Measurements from ENCODE around the gene POLG2. TPM values are rescaled to one million over a fixed set of nuclear protein-coding genes. Genes with fewer than 3 reads are reported as not detected.

Gene POLG2
- polyA plus RNA-seq, 1 donor (not counting 4 experiments of a cell fraction or from before 2014, with no cell fraction given) = 14.0 TPM

GRCh38 chr17:64507413-64507782, 10.5 kb upstream of the POLG2 start:
- peaks cover 29% of the 10 kb centered on the region for H4K20me1 ChIP-seq (ENCODE audit: control insufficient read depth, extremely low read depth, insufficient read depth, low read length)

DNA sequence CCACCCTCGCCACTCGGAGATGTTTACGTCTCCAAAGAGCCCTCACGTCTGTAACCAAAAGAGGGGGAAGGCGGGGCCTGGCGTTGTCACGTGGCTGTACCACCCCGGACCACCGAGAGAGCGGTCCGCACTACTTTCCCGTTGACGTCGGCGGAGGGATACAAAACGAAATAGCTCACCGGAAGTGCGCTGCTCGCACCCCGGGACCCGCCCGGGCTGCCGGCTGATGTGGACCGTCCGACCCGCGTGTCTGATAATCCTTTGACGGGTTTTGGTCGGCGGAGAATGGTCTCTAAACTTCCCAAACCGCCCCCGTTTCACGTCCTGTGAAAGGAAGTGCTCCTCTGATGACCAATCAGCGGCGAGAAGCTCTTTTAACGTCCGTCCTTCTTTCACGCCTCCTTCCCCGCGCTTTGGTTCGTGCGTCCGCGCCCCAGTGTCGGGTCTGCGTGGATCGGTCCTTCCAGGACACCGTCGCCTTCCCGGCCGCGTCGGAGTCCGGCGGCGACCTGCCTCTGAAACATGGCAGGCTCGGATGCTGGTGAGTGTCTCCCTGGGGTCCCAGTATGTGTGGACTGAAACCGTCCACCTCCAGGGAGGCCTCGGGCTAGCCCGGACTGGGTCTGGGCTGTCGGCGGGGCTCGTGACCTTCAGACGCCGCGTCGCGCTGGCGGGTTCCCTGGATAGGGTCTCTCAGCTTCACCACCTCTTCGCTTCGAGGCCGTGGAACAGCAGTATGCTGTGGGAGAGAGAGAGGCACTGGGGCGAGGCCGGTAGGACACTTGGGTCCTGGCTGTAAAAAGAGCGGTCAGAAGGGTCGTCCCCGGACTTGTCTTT, 9.9 kb upstream of the POLG2 start, which contains the start of gene CEP95:
TSS of gene CEP95 (plus strand) at position 402 of the 837 bp plus-strand sequence. CDS start at position 523, 121 bp downstream.
- Histone ChIP-seq H3K27me3 (ENCODE audit: control insufficient read depth, extremely low read depth, insufficient read depth, low read length) (no peaks in the 10 kb centered on the region), H3K4me2 (ENCODE audit: control insufficient read depth, extremely low read depth, insufficient read depth, low read depth, low read length) (peak within 1 kb of the TSS; percentile 87), H3K9me1 (ENCODE audit: control insufficient read depth, extremely low read depth, insufficient read depth, low read length) (no peaks in the 10 kb centered on the region), H3K9me3 (ENCODE audit: control insufficient read depth, low read depth, low read length) (no peaks in the 10 kb centered on the region), H2AFZ (ENCODE audit: control insufficient read depth, low read length) (peak within 1 kb of the TSS; percentile 68), H4K20me1 (ENCODE audit: control insufficient read depth, extremely low read depth, insufficient read depth, low read length) (peaks cover 31% of the 10 kb centered on the region), H3K9ac (ENCODE audit: control insufficient read depth, extremely low read depth, insufficient read depth, low read length) (peak within 1 kb of the TSS; percentile 100), H3K27ac (ENCODE audit: control insufficient read depth, insufficient read depth, low read length) (peak within 1 kb of the TSS; percentile 99), H3K4me3 (ENCODE audit: control insufficient read depth in 2 of 3, extremely low read depth in 1 of 3, insufficient read depth in 2 of 3, low read depth in 1 of 3, low read length in 3 of 3) (peak within 1 kb of the TSS; percentile 75 to 100 (median 95)), H3K36me3 (ENCODE audit: control insufficient read depth in 2 of 2, extremely low read depth in 1 of 2, insufficient read depth in 2 of 2, low read length in 2 of 2) (peaks cover 11 to 52% of the 10 kb centered on the region in 2 experiments), H3K79me2 (ENCODE audit: control insufficient read depth, insufficient read depth, low read length) (peaks cover 78% of the 10 kb centered on the region), H3K4me1 (ENCODE audit: control insufficient read depth, extremely low read depth, insufficient read depth, low read length) (peaks cover 38% of the 10 kb centered on the region)
- FAIRE-seq (no peak), DNase-seq (ENCODE audit: low read depth, low spot score) (peak; percentile 65)
- TF ChIP-seq, protein P1, sequence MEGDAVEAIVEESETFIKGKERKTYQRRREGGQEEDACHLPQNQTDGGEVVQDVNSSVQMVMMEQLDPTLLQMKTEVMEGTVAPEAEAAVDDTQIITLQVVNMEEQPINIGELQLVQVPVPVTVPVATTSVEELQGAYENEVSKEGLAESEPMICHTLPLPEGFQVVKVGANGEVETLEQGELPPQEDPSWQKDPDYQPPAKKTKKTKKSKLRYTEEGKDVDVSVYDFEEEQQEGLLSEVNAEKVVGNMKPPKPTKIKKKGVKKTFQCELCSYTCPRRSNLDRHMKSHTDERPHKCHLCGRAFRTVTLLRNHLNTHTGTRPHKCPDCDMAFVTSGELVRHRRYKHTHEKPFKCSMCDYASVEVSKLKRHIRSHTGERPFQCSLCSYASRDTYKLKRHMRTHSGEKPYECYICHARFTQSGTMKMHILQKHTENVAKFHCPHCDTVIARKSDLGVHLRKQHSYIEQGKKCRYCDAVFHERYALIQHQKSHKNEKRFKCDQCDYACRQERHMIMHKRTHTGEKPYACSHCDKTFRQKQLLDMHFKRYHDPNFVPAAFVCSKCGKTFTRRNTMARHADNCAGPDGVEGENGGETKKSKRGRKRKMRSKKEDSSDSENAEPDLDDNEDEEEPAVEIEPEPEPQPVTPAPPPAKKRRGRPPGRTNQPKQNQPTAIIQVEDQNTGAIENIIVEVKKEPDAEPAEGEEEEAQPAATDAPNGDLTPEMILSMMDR (optimal IDR thresholded peaks at IDR 0.05 in 1 of 3, IDR thresholded peaks at IDR 0.05 in 1 of 3, conservative IDR thresholded peaks at IDR 0.05 in 1 of 3; ENCODE audit: extremely low read depth in 1 of 3, insufficient read depth in 2 of 3, low read length in 3 of 3) = no peak
- TF ChIP-seq EZH2 (IDR thresholded peaks at IDR 0.05; ENCODE audit: low read length) = no peak
- dilution Hi-C loops (cut with MboI; ENCODE audit: extremely low pct_ligation_motif_present, low sequenced_read_pairs) = no loop called here

More at GRCh38 chr17:64507413-64507782, 10.5 kb upstream of the POLG2 start:
- Histone ChIP-seq H3K4me3 (ENCODE audit: control insufficient read depth in 2 of 3, extremely low read depth in 1 of 3, insufficient read depth in 2 of 3, low read depth in 1 of 3, low read length in 3 of 3) (peak overlapping the region; percentile 75 to 100 (median 81)), H3K9me3 (ENCODE audit: control insufficient read depth, low read depth, low read length) (no peaks in the 10 kb centered on the region), H3K4me1 (ENCODE audit: control insufficient read depth, extremely low read depth, insufficient read depth, low read length) (peaks cover 32% of the 10 kb centered on the region), H2AFZ (ENCODE audit: control insufficient read depth, low read length) (peak overlapping the region; percentile 68), H3K79me2 (ENCODE audit: control insufficient read depth, insufficient read depth, low read length) (peaks cover 74% of the 10 kb centered on the region), H3K9ac (ENCODE audit: control insufficient read depth, extremely low read depth, insufficient read depth, low read length) (peak overlapping the region; percentile 100), H3K9me1 (ENCODE audit: control insufficient read depth, extremely low read depth, insufficient read depth, low read length) (no peaks in the 10 kb centered on the region), H3K27me3 (ENCODE audit: control insufficient read depth, extremely low read depth, insufficient read depth, low read length) (no peaks in the 10 kb centered on the region), H3K4me2 (ENCODE audit: control insufficient read depth, extremely low read depth, insufficient read depth, low read depth, low read length) (peak overlapping the region; percentile 87), H3K36me3 (ENCODE audit: control insufficient read depth in 2 of 2, extremely low read depth in 1 of 2, insufficient read depth in 2 of 2, low read length in 2 of 2) (peaks cover 11 to 50% of the 10 kb centered on the region in 2 experiments), H3K27ac (ENCODE audit: control insufficient read depth, insufficient read depth, low read length) (peak overlapping the region; percentile 99)
- no peak for FAIRE-seq
- TF ChIP-seq, protein P1 (optimal IDR thresholded peaks at IDR 0.05 in 1 of 3, IDR thresholded peaks at IDR 0.05 in 1 of 3, conservative IDR thresholded peaks at IDR 0.05 in 1 of 3; ENCODE audit: extremely low read depth in 1 of 3, insufficient read depth in 2 of 3, low read length in 3 of 3) = peak; percentile 33 to 54 (median 39)
- TF ChIP-seq EZH2 (IDR thresholded peaks at IDR 0.05; ENCODE audit: low read length) = no peak
- DNase-seq (ENCODE audit: low read depth, low spot score) = no peak
- dilution Hi-C loops (cut with MboI; ENCODE audit: extremely low pct_ligation_motif_present, low sequenced_read_pairs) = no loop called here

Measured in keratinocyte (primary cell).